ENCODE measurements around the gene TEX29. TPM values are rescaled to one million over a fixed set of nuclear protein-coding genes. Genes with fewer than 3 reads are reported as not detected.

Gene TEX29
- total RNA-seq, 2 donors from 2014 or later: 0.52 TPM; not detected in 1

DNA sequence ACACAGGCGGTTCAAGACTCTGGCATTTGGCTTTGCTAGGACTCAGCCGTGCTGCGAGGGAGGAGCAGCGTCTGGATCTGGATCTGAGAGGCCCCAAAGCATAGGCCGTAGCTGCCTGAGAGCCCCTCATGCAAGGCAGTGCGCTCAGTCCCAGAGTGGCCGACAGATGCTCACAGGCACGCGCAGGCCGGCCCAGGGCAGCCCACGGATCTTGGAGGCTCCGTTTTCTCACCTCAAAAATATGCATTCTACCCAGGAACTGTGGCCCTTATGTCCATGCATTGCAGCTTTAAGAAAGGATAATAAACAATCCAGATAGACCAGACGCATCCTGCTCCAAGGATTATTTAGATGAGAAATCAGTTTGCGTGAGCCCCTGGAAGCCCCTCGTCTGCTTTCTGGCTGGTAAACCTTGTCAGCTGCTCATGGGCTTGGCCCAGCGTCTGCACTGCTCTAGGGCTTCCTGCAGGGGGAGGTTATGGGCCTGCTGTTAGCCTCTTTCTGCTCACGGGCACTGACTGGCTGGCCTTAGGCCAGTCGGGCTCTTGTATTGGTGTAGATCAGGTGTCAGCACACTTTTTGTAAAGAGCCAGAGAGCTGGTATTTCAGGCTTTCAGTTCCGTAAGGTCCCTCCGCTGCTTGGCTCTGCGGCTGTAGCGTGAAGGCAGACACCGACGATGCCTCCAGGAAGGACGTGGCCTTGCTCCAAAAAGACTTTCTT lies 24.2 kb downstream of the TEX29 start:
- no peaks in the 10 kb centered on the region for H3K4me1 ChIP-seq
- no peak overlapping the region for H3K4me3 ChIP-seq
- intact Hi-C loops (cut with DNase I): no loop called here
- H3K9ac ChIP-seq (ENCODE audit: low read depth in 2 of 2, low read length in 2 of 2): no peak overlapping the region
- no peaks in the 10 kb centered on the region for H3K36me3 ChIP-seq
- no peak for DNase-seq
- no peaks in the 10 kb centered on the region for H3K27me3 ChIP-seq
- H3K9me3 ChIP-seq: no peaks in the 10 kb centered on the region
- TF ChIP-seq, protein P1, sequence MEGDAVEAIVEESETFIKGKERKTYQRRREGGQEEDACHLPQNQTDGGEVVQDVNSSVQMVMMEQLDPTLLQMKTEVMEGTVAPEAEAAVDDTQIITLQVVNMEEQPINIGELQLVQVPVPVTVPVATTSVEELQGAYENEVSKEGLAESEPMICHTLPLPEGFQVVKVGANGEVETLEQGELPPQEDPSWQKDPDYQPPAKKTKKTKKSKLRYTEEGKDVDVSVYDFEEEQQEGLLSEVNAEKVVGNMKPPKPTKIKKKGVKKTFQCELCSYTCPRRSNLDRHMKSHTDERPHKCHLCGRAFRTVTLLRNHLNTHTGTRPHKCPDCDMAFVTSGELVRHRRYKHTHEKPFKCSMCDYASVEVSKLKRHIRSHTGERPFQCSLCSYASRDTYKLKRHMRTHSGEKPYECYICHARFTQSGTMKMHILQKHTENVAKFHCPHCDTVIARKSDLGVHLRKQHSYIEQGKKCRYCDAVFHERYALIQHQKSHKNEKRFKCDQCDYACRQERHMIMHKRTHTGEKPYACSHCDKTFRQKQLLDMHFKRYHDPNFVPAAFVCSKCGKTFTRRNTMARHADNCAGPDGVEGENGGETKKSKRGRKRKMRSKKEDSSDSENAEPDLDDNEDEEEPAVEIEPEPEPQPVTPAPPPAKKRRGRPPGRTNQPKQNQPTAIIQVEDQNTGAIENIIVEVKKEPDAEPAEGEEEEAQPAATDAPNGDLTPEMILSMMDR (IDR thresholded peaks at IDR 0.05): no peak
- H3K27ac ChIP-seq: no peak overlapping the region

DNA sequence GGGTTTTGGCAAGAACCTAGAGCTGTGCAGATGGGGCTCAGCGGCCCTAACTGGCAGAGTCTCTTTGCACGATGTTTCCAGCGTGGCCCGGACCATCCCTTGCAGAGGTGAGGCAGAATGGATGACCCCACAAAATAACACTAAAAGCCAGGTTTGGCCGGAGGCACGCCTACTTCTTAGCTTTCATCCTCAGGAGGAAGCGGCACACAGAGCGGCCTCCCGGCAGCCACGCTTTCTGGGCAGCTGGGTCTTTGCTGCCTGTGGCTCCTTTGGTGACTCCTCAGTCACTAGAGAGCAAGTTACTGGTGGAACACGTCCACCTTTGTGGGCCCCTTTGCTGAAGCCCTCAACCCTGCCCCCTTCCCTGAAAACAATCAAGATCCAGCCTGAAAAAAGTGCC lies 25.2 kb downstream of the TEX29 start:
- no peaks in the 10 kb centered on the region for H3K4me1 ChIP-seq
- no peak overlapping the region for H3K9ac ChIP-seq (ENCODE audit: low read depth in 2 of 2, low read length in 2 of 2)
- TF ChIP-seq, protein P1 (IDR thresholded peaks at IDR 0.05): no peak
- H3K9me3 ChIP-seq: no peaks in the 10 kb centered on the region
- no peak overlapping the region for H3K27ac ChIP-seq
- no peaks in the 10 kb centered on the region for H3K27me3 ChIP-seq
- H3K4me3 ChIP-seq: no peak overlapping the region
- no peaks in the 10 kb centered on the region for H3K36me3 ChIP-seq
- intact Hi-C loops (cut with DNase I): no loop called here
- no peak for DNase-seq

DNA sequence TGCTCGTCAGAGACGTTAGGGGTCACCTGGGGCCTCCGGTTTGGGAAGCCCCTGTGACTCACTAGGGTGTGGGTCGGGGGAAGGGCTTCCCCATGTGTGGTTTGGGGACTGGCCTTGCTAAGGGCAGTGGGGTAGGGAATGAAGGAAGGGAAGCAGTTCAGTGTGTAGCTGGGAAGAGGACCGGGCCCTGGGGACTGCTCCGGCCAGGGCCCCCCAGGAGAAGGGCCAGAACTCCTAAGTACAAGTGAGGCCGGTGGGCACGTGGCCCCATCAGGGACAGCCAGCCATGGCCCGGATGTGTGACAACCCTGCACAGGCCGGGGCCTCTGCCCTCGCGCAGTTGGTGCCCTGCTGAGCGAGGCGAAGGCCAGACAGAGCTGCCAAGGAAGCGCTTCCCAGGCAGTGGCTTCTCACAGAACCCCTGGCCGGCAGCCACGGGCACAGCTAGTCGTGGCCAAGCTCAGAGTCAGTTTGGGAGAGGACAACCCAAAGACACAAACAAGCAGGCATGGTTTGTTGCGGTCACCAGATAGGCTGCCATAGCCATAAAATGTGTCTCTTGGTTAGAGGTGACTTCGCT lies 25.7 kb downstream of the TEX29 start:
- Histone ChIP-seq H3K9me3 (no peaks in the 10 kb centered on the region), H3K27me3 (no peaks in the 10 kb centered on the region), H3K4me3 (no peak overlapping the region), H3K27ac (no peak overlapping the region), H3K36me3 (no peaks in the 10 kb centered on the region), H3K9ac (ENCODE audit: low read depth in 2 of 2, low read length in 2 of 2) (no peak overlapping the region), H3K4me1 (no peaks in the 10 kb centered on the region)
- TF ChIP-seq, protein P1 (IDR thresholded peaks at IDR 0.05): no peak
- intact Hi-C loops (cut with DNase I): no loop called here
- no peak for DNase-seq

DNA sequence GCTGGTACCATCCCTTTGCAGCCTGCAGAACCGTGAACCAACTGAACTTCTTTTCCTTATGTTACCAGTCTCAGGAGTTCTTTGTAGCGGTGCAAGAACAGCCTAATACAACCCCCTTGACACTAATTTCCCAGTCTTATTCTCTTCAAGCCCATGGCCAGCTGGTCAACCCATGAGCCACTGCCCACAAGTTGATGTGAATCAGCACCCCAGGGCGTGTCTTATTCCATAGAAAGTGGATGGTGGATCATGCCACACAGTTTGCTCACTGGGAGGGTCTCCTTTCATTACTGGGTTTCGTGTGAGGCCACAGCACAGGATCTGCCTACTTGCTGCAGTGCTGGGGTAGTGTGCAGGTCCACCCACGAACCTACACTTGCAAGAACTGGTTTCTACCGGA lies 27.0 kb downstream of the TEX29 start:
- Histone ChIP-seq H3K27me3 (no peaks in the 10 kb centered on the region), H3K27ac (no peak overlapping the region), H3K4me1 (no peaks in the 10 kb centered on the region), H3K9ac (ENCODE audit: low read depth in 2 of 2, low read length in 2 of 2) (no peak overlapping the region), H3K4me3 (no peak overlapping the region), H3K9me3 (no peaks in the 10 kb centered on the region), H3K36me3 (no peaks in the 10 kb centered on the region)
- intact Hi-C loops (cut with DNase I): no loop called here
- TF ChIP-seq, protein P1 (IDR thresholded peaks at IDR 0.05): no peak
- no peak for DNase-seq

DNA sequence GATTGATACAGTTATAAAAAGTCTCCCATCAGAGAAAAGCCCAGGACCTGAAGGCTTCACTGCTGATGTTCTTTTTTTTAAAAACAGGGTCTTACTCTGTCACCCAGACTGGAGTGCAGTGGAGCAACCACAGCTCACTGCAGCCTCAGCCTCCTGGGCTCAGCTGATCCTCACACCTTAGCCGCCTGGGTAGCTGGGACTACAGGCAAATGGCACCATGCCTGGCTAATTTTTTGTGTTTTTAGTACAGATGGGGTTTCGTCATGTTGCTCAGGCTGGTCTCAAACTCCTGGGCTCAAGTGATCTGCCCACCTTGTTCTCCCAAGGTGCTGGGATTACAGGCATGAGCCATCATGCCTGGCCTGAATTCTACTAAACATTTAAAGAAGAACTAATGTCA lies 33.1 kb downstream of the TEX29 start:
- intact Hi-C loops (cut with DNase I): no loop called here
- H3K4me1 ChIP-seq: no peaks in the 10 kb centered on the region
- no peak for DNase-seq
- TF ChIP-seq, protein P1 (IDR thresholded peaks at IDR 0.05): no peak
- no peak overlapping the region for H3K27ac ChIP-seq
- no peaks in the 10 kb centered on the region for H3K36me3 ChIP-seq
- H3K9me3 ChIP-seq: no peaks in the 10 kb centered on the region
- H3K27me3 ChIP-seq: no peaks in the 10 kb centered on the region
- no peak overlapping the region for H3K4me3 ChIP-seq
- H3K9ac ChIP-seq (ENCODE audit: low read depth in 2 of 2, low read length in 2 of 2): no peak overlapping the region
